ENCODE measurements around the gene TMEM43. TPM values are rescaled to one million over a fixed set of nuclear protein-coding genes. Genes with fewer than 3 reads are reported as not detected.

The TMEM43 gene
- total RNA-seq, 1 donor from 2014 or later = 50.8 TPM

DNA sequence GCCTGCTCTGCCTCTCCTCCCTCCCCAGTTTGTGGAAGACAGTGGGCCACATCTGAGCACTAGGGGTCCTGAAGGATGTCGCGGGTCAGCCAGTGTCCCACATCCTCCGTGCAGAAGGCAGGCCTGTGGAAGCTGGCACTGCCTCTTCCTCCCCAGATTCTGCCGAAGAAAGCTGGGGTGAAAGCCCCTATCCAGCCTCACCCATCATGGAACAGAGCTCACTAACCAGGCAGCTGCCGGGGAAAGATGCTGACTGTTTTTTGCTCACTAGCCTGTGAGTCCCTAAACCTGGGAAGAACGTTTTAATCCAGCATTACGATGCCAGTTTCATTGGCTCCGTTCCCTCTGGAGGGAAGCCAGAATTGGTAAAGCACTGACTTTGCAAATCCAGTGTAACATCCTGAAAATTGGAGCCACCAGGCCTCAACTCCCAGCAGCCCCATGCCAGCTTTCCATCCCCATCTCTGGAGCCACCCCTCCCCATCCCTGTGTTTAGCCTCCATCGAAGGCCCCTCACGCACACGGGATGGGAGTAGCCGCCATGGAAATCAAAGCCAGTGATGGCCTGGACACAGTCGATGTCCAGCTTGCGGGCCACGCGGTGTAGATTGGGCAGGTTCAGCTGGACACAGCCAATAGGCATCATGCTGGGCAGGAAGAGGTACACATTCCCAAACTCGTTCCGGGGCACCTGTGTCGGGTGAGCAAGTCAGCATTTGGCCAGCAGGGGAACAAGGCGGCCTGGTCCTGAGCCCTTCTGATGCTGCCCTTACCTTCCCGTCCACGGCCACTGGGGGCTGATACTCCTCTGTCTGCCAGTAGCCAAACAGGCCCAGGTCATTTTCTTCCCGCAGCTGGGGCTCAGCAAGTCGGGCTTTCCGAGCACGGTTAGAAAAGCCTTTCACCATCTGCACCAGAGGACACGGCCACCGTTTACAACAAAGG is 23.5 kb downstream of the TMEM43 start:
- TF ChIP-seq, protein P1, sequence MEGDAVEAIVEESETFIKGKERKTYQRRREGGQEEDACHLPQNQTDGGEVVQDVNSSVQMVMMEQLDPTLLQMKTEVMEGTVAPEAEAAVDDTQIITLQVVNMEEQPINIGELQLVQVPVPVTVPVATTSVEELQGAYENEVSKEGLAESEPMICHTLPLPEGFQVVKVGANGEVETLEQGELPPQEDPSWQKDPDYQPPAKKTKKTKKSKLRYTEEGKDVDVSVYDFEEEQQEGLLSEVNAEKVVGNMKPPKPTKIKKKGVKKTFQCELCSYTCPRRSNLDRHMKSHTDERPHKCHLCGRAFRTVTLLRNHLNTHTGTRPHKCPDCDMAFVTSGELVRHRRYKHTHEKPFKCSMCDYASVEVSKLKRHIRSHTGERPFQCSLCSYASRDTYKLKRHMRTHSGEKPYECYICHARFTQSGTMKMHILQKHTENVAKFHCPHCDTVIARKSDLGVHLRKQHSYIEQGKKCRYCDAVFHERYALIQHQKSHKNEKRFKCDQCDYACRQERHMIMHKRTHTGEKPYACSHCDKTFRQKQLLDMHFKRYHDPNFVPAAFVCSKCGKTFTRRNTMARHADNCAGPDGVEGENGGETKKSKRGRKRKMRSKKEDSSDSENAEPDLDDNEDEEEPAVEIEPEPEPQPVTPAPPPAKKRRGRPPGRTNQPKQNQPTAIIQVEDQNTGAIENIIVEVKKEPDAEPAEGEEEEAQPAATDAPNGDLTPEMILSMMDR (IDR thresholded peaks at IDR 0.05; ENCODE audit: partially characterized antibody, unreplicated experiment) = peak; percentile 61
- H3K9me3 Mint-ChIP-seq (ENCODE audit: unreplicated experiment) = peaks cover 2% of the 10 kb centered on the region
- H3K36me3 Mint-ChIP-seq (ENCODE audit: unreplicated experiment) = no peaks in the 10 kb centered on the region
- no peak overlapping the region for H3K4me3 Mint-ChIP-seq (ENCODE audit: unreplicated experiment)
- H3K4me1 Mint-ChIP-seq (ENCODE audit: low read depth, unreplicated experiment) = peaks cover 4% of the 10 kb centered on the region
- H3K27me3 Mint-ChIP-seq (ENCODE audit: unreplicated experiment) = peaks cover 6% of the 10 kb centered on the region
- H3K27ac Mint-ChIP-seq (ENCODE audit: unreplicated experiment) = no peak overlapping the region
- peak; percentile 71 for DNase-seq

- Mint-ChIP-seq H3K36me3 (ENCODE audit: unreplicated experiment) (no peaks in the 10 kb centered on the region), H3K4me1 (ENCODE audit: low read depth, unreplicated experiment) (peaks cover 4% of the 10 kb centered on the region), H3K27me3 (ENCODE audit: unreplicated experiment) (peaks cover 4% of the 10 kb centered on the region), H3K4me3 (ENCODE audit: unreplicated experiment) (no peak overlapping the region), H3K9me3 (ENCODE audit: unreplicated experiment) (peaks cover 2% of the 10 kb centered on the region), H3K27ac (ENCODE audit: unreplicated experiment) (no peak overlapping the region)
- DNase-seq = no peak
- TF ChIP-seq, protein P1 (IDR thresholded peaks at IDR 0.05; ENCODE audit: partially characterized antibody, unreplicated experiment) = no peak
Observed at GRCh38 chr3:14150078-14150477, 25.2 kb downstream of the TMEM43 start.

DNA sequence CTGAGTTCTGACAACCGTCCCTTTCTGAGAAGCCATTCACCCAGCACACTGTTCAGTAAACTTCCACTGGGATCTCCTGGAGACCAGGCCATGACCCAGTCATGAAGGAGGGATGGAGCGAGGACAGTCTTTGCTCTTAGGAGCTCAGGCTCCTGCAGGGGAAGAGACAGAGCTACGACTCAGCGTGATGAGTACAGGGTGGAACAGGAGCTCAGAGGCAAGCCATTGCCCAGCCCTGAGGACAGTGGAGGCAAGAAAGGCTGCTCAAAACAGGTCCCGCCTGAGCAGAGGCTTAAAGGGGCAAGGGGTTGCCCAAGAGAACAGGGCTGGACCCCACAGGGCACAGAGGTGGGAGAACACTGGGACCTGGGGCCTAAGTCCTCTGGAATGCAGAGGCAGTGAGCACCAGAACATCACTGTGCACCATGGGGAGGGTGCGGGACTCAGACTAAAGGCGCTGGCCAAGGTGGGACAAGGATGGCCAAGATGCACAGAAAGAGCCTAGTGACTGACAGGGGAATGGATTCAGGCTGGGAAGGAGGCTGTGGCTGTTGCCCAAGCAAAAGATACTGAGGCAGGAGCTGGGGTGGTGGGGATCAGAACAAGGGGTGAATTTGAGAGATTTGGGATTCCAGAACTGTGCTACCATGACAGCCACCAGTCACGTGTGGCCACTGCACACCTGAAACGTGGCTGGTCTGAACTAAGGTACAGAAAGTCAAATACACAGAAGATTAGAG is 25.8 kb downstream of the TMEM43 start:
- Mint-ChIP-seq H3K27me3 (ENCODE audit: unreplicated experiment) (peaks cover 4% of the 10 kb centered on the region), H3K36me3 (ENCODE audit: unreplicated experiment) (no peaks in the 10 kb centered on the region), H3K27ac (ENCODE audit: unreplicated experiment) (peak overlapping the region; percentile 40), H3K9me3 (ENCODE audit: unreplicated experiment) (peaks cover 2% of the 10 kb centered on the region), H3K4me1 (ENCODE audit: low read depth, unreplicated experiment) (peaks cover 4% of the 10 kb centered on the region), H3K4me3 (ENCODE audit: unreplicated experiment) (no peak overlapping the region)
- DNase-seq = no peak
- TF ChIP-seq, protein P1 (IDR thresholded peaks at IDR 0.05; ENCODE audit: partially characterized antibody, unreplicated experiment) = no peak

DNA sequence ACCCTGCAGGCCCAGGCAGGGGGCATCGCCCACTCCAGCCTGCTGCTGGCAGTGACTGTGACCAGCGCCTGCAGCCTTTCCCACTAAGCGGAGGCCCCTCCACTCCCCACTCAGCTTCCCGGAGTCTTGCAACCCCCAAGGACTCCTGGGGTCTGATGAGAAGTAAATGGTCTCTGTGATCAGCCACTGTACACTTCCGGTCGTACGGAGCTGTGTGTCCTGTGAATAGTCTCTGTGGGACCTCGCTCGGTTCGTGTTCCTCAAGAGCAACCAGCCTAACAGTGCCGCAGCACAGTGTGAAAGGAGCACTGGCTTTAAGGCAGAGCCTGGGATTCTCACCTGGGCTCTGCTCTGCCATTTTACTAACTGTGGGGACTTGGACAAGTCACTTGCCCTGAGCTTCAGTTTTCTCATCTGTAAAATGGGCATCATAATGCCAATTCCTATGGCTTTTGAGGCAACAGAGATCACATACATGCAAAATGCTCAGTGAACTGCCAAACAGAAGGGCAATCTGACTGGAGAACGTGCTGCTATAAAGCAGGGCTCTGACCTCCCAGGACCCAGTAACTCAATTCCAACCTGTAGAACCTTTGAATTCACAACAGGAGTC is 26.7 kb downstream of the TMEM43 start:
- Mint-ChIP-seq H3K36me3 (ENCODE audit: unreplicated experiment) (no peaks in the 10 kb centered on the region), H3K9me3 (ENCODE audit: unreplicated experiment) (peaks cover 2% of the 10 kb centered on the region), H3K27ac (ENCODE audit: unreplicated experiment) (no peak overlapping the region), H3K4me1 (ENCODE audit: low read depth, unreplicated experiment) (peaks cover 4% of the 10 kb centered on the region), H3K4me3 (ENCODE audit: unreplicated experiment) (no peak overlapping the region), H3K27me3 (ENCODE audit: unreplicated experiment) (peaks cover 2% of the 10 kb centered on the region)
- TF ChIP-seq, protein P1 (IDR thresholded peaks at IDR 0.05; ENCODE audit: partially characterized antibody, unreplicated experiment) = no peak
- no peak for DNase-seq

All from glutamatergic neuron (in vitro differentiated cells).